GM18858 (cell line): ENCODE measurements around the gene POU4F2.

Source experiments
- ATAC-seq: cut with Tn5 transposase; IDR thresholded peaks from one replicate; pipeline ENCODE4 v1.9.1; 2021; ENCODE audit not compliant: unreplicated experiment

POU4F2 gene, protein sequence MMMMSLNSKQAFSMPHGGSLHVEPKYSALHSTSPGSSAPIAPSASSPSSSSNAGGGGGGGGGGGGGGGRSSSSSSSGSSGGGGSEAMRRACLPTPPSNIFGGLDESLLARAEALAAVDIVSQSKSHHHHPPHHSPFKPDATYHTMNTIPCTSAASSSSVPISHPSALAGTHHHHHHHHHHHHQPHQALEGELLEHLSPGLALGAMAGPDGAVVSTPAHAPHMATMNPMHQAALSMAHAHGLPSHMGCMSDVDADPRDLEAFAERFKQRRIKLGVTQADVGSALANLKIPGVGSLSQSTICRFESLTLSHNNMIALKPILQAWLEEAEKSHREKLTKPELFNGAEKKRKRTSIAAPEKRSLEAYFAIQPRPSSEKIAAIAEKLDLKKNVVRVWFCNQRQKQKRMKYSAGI

GRCh38 chr4:146638786-146639505, at the start of gene POU4F2:
TSS of gene POU4F2 (plus strand) at chr4:146638893. CDS start at chr4:146639141, 248 bp downstream.
- ATAC-seq = no peak

GRCh38 chr4:146590801-146591200, 47.9 kb upstream of the POU4F2 start:
- ATAC-seq = no peak

- ATAC-seq = no peak
These were observed 46.7 kb upstream of the POU4F2 start for GRCh38 chr4:146592019-146592418.

- no peak for ATAC-seq
These were observed 5.8 kb upstream of the POU4F2 start for GRCh38 chr4:146632770-146633470.

- no peak for ATAC-seq
These were observed 5.3 kb upstream of the POU4F2 start for GRCh38 chr4:146633471-146633800.

- ATAC-seq = no peak
These were observed 3.9 kb upstream of the POU4F2 start for GRCh38 chr4:146634825-146635224.

DNA sequence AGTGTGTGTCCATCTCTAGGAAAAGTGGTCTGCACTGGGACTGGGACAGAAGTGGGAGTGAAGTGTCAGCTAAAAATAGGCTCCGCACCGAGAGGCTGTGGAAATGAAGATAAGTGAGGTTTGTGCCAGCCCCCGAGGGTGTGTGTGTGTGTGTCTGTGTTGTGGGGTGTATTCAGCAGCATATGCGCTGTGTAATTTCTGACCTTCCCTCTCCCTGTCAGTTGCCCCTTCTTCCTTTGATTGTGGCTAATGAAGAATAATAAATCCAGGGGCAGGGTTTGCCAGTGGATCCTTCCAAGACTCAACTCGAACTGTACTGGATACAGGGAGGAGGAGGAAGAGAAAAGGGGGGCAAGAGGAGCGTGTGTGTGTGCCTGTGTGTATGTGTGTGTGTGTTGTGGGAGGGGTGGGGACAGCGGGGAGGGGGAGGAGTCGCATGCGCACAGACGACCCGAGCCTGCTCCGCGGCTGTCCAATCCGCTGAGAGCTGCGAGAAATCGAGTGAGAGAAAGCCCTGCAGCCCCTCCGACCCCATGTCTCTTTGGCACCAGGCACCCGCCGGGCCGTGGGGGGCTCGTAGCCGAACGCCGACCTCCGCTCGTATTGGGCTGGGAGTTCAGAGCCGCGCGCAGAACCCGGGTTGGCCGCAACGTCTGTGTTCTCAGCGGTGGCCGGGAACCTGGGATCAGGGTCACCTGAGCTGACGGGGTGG, 916 bp upstream of the POU4F2 start:
- ATAC-seq = no peak

- no peak for ATAC-seq
These were observed 334 bp upstream of the POU4F2 start for GRCh38 chr4:146638333-146638785.

- ATAC-seq = no peak
These were observed 826 bp downstream of the POU4F2 start for GRCh38 chr4:146639506-146639932.

DNA sequence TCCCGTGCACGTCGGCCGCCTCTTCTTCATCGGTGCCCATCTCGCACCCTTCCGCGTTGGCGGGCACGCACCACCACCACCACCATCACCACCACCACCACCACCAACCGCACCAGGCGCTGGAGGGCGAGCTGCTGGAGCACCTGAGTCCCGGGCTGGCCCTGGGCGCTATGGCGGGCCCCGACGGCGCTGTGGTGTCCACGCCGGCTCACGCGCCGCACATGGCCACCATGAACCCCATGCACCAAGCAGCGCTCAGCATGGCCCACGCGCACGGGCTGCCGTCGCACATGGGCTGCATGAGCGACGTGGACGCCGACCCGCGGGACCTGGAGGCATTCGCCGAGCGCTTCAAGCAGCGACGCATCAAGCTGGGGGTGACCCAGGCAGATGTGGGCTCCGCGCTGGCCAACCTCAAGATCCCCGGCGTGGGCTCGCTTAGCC, 1.4 kb downstream of the POU4F2 start:
- ATAC-seq = no peak

GRCh38 chr4:146640465-146641061, 1.9 kb downstream of the POU4F2 start:
- no peak for ATAC-seq

GRCh38 chr4:146641762-146642161, 3.1 kb downstream of the POU4F2 start:
- ATAC-seq = no peak

DNA sequence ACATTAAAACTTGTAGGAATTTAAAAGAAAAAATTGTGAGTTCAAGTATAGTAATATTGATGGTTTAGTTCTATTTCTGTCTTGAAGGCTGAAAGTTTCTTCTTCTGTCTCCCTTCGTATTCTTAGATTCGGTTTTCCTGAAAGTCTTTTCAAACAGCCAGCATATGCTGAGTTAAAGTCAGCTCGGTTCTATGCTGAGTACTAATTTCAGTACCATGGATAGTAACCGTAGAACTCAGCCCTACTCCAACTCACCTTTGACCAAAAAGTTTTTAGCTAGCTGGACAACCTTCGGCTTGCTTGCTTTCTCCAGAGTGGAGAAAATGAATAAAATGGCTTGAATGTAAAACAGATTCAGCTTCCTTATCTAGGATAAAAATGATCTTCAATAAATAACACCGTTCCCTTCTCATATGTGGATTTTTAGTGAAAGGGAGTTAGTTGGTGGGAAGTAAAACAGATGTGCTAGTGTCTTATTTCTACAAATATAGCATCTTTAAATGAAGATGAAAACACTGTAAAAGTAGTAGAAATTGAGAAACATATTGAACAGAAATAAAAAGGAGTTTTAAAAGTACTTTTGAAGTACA, 5.2 kb downstream of the POU4F2 start:
- no peak for ATAC-seq

GRCh38 chr4:146645921-146646320, 7.2 kb downstream of the POU4F2 start:
- no peak for ATAC-seq

GRCh38 chr4:146646593-146647325, 8.1 kb downstream of the POU4F2 start:
- no peak for ATAC-seq

- no peak for ATAC-seq
These were observed 9.1 kb downstream of the POU4F2 start for GRCh38 chr4:146647615-146648460.

DNA sequence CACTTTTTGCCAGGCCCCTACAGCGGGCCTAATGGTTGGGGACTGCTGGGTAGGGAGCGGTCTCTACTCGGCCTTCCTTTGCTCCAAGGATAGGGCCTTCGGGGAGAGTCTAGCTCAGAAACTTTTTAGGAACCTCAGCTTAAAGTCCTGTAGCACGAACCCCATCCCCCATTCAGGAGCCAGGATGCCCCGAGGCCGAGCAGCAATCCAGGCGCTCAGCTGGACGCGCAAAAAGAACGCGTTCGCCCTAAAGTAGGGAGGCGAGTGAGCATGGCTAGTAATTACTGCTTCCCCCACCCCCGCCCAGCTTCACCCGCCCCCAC, 9.7 kb downstream of the POU4F2 start:
- no peak for ATAC-seq

GRCh38 chr4:146649232-146649631, 10.5 kb downstream of the POU4F2 start:
- ATAC-seq = no peak

DNA sequence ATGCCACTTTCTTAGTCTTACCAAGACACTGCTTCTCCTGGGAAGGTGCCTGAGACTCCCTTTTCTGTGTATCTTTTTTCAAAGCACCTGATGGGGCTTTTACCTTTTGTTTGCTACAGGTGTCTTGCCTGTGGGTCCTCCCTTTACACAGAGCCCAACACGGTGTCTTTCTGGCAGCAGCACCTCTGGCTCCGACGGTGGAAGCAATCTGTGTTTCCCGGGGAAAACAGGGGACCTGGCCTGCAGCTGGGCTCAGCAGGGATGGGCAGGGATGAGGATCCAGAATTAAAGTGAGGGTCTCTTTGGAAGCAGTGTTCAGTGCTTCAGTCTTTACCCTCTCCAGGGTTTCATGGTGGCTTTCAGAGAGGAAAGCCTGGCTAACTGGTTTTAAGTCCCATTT, 11.3 kb downstream of the POU4F2 start:
- ATAC-seq = no peak
